HS-27A (cell line): ENCODE measurements around the gene MAGEF1.

Source experiments
- DNase-seq: peaks from one replicate; pipeline ENCODE4 v3.0.0-alpha.2; 2012; ENCODE audit warnings: low read depth, missing footprints

MAGEF1 gene

DNA sequence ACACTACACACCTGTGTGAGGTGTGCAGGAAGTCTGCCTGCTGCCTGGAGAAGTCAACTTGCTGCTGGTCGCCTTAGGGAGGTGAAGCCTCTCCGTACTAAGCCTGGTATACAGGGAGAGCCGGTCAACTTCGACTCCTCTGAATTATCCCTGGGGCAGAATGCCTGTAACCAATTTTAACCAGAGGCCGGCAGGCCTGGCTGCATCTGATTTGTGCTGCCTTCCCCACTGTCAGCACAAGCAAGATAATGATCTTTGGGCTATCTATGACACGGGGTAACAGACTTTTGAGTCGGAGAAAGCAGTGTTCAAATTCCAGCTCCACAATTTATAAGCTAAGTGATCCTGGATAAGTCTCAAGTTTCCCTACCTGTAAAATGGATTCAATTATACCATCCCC is 42.3 kb downstream of the MAGEF1 start:
- DNase-seq: no peak

DNA sequence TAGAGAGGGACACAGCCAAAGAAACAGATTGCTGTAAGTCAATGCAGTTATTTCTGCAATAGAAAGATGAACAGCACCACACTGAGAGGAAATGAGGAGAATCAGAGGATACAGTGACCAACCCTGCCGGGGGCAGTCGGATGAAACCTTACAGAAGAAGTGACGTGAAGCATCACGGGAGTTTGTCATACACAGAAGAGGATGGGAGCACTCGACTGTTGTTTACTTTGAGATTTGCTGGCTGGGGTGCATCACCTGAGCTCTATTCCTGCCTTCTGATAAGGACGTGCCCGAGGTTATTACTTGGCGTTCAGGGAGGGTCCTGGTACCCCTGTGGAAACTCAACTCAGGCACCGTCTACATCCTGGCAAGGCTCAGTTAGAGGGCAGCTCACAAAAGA is 45.4 kb downstream of the MAGEF1 start:
- DNase-seq: no peak

DNA sequence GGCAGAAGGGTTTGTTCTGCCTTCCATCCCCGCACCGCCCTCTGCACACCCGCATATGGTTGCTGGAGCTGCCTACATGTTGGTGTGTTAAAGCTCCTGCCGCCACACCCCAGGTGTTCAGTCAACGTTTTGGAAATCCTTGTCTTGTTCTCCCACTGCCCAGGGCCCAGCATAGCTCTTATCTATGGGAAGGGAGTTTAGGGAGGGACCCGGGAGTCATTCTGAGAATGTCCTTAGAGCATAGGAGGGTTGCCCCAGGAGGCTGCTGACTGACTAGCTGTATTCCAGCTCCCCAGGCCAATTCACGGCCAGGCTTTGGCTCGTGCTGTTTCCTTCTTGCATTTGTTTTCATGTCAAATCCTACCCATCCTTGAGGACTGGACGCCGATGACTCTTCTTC is 46.8 kb downstream of the MAGEF1 start:
- DNase-seq: no peak

DNA sequence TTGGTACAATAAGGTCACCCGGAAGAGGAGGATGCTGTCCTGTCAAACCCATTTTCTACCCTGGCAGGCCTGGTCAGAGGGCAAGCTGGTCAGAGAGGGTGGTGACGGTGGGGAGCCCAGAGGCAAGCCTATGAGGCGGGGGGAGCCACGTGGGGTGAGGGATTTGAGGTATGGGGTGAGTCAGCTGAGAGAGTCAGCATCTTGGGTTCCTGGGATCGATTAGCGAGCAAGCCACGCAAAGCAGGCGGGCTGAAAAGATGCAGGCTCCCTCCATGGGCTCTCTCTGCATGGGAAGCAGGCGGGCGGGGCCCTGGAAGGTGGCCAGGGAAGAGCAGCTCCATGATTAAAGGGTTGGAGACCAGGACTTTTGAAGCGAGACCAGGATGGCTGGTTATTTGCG is 48.1 kb downstream of the MAGEF1 start:
- DNase-seq: no peak

DNA sequence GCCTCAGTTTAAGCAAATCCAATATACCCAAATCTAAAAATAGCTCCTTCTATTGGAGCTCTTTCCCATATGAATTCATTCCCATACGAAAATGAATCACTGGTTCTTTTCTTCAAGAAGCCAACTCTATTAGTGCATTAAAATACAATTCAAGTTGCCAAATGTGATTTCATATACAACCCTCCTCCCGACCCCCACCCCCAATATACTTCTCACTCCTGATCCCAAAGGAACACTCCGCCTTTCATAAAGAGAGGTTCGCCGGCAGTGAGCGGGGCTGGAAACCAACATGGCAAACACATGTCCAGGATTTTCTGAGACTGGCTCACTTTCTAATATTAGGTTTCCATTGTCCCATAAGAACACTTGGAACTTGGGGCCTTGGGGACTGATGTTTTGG is 48.5 kb downstream of the MAGEF1 start:
- DNase-seq: no peak

DNA sequence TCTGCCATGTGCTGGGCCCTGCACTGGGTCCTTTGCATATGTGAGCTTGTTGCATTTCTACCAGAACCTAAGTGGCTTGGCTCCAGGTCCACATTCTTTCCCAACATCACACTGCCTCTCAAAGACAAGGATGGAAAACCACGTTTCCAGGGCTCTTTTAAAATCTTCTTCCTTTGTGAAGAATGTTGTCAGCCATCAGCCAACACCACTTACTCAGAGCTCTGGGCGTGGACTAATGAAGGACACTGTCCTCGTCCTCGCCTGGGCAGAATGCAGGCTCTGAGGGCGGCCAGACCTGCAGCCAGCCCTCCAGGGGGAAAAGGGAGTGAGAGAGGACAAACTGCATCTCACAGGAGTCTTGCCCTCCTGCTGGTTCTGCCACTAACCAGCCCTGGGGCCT is 49.7 kb downstream of the MAGEF1 start:
- no peak for DNase-seq

DNA sequence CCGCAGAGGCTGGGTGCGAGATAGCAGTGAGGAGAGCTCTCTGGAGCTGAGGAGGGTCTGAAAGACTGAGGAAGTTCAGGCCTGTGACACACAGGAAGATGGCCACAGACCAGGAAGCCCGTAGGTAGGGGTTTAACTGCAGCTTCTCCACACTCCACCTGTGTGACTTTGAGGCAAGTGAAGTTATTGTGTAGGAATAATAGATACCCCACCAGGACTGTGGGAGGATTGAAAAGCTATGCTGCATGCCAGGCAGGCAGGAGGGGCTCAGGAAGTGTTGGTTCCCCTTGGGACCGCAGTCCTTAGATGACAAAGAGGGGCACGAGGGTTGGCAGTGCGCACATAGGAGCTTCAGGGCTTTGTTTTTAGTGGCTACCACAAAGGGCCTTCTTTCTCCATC is 50.9 kb downstream of the MAGEF1 start:
- DNase-seq: no peak
